NCI-H748 (cell line): ENCODE data around the gene SSNA1.

Source experiments
- DNase-seq: peaks from one replicate; lab custom pipeline; 2025; ENCODE audit not compliant: unreplicated experiment; lab: John Stamatoyannopoulos, UW

The SSNA1 gene

GRCh38 chr9:137199411-137200121 lies 11.1 kb downstream of the SSNA1 start:
- peak; percentile 47 for DNase-seq

- peak; percentile 100 for DNase-seq
Observed at GRCh38 chr9:137200311-137201204, 12.1 kb downstream of the SSNA1 start, which contains the start of gene TPRN. Gene TPRN, minus strand, starts transcription at chr9:137200741. Its CDS starts 30 bp downstream, at chr9:137200711.

- DNase-seq = no peak
Observed at GRCh38 chr9:137201205-137201868, 12.9 kb downstream of the SSNA1 start.

- DNase-seq = no peak
Observed at GRCh38 chr9:137202966-137203365, 14.5 kb downstream of the SSNA1 start.

GRCh38 chr9:137204731-137205125 lies 16.3 kb downstream of the SSNA1 start:
- DNase-seq = no peak

GRCh38 chr9:137205126-137206069 lies 16.9 kb downstream of the SSNA1 start, which contains the start of the genes NDOR1 and TMEM203:
Gene NDOR1, plus strand, starts transcription at chr9:137205700. Its CDS starts 78 bp downstream, at chr9:137205778.
Gene TMEM203, minus strand, starts transcription at chr9:137205648. Its CDS starts 234 bp downstream, at chr9:137205414.
- DNase-seq = peak; percentile 87

GRCh38 chr9:137206602-137207001 lies 18.1 kb downstream of the SSNA1 start:
- no peak for DNase-seq

GRCh38 chr9:137211532-137211931 lies 23.1 kb downstream of the SSNA1 start:
- no peak for DNase-seq

GRCh38 chr9:137212520-137212919 lies 24.0 kb downstream of the SSNA1 start:
- no peak for DNase-seq

GRCh38 chr9:137213160-137214060 lies 24.9 kb downstream of the SSNA1 start:
- DNase-seq = no peak

- no peak for DNase-seq
Observed at GRCh38 chr9:137214620-137215019, 26.1 kb downstream of the SSNA1 start.

GRCh38 chr9:137215196-137215986 lies 26.9 kb downstream of the SSNA1 start:
- DNase-seq = no peak

- DNase-seq = no peak
Observed at GRCh38 chr9:137216188-137216965, 27.9 kb downstream of the SSNA1 start.

GRCh38 chr9:137217276-137218211 lies 29.1 kb downstream of the SSNA1 start:
- peak; percentile 45 for DNase-seq

GRCh38 chr9:137218212-137218753 lies 29.8 kb downstream of the SSNA1 start:
- no peak for DNase-seq

- DNase-seq = no peak
Observed at GRCh38 chr9:137218754-137219271, 30.3 kb downstream of the SSNA1 start.
